Calu3 (cell line): Measurements from ENCODE around the gene DOCK10. TPM values are rescaled to one million over a fixed set of nuclear protein-coding genes. Genes with fewer than 3 reads are reported as not detected.
"Not testable (repeated sequence)": the region's sequence is repeated elsewhere in the genome, so short reads cannot be mapped to it uniquely, and the experiment has no call there.

Source experiments
- BruUV-seq: library from RNA; stranded (reverse); fragments of 400-500 nt; replicated peaks from 2 replicates; lab custom pipeline; 2021; lab: Mats Ljungman, UMichigan
- CTCF ChIA-PET: fragments of 300-600 bp; sonication (Branson Sonifier 250); formaldehyde crosslinking; loops from one replicate; lab custom pipeline; 2022; ENCODE audit warnings: antibody characterized with exemption; lab: Charles Lee
- DNase-seq: peaks from one replicate; pipeline ENCODE4 v3.0.0; 2022
- H3K27ac Mint-ChIP-seq: one replicate; pipeline ENCODE4 v1.8.0; 2022; ENCODE audit warnings: mixed read lengths; ENCODE audit not compliant: unreplicated experiment
- H3K27me3 Mint-ChIP-seq: one replicate; pipeline ENCODE4 v1.8.0; 2022; ENCODE audit warnings: mixed read lengths; ENCODE audit not compliant: unreplicated experiment
- H3K36me3 Mint-ChIP-seq: one replicate; pipeline ENCODE4 v1.8.0; 2022; ENCODE audit warnings: mild to moderate bottlenecking, moderate library complexity, mixed read lengths; ENCODE audit not compliant: insufficient read depth, unreplicated experiment
- H3K4me1 Mint-ChIP-seq: one replicate; pipeline ENCODE4 v1.8.0; 2022; ENCODE audit warnings: mild to moderate bottlenecking, low read depth, mixed read lengths; ENCODE audit not compliant: unreplicated experiment
- H3K4me3 Mint-ChIP-seq: one replicate; pipeline ENCODE4 v1.8.0; 2022; ENCODE audit warnings: mild to moderate bottlenecking, low read depth, moderate library complexity, mixed read lengths; ENCODE audit not compliant: unreplicated experiment
- H3K9me3 Mint-ChIP-seq: one replicate; pipeline ENCODE4 v1.8.0; 2022; ENCODE audit warnings: low read depth, mixed read lengths; ENCODE audit not compliant: unreplicated experiment
- CTCF ChIP-seq: fragments of 200-600 bp; IDR thresholded peaks from one replicate; pipeline ENCODE4 v1.8.0; 2022; ENCODE audit warnings: antibody characterized with exemption; ENCODE audit not compliant: unreplicated experiment
- intact Hi-C: fragments of 100-400 bp; cut with micrococcal nuclease; formaldehyde crosslinking; loops from one replicate; pipeline ENCODE4 v1.10.0; 2022; ENCODE audit not compliant: unreplicated experiment
- total RNA-seq: library from RNA; stranded (reverse); gene quantifications from 2 replicates; pipeline ENCODE4 v1.2.3, GENCODE V29; 2022

DOCK10 gene
- total RNA-seq, 1 experiment from 2014 or later: 11.9 TPM

DNA sequence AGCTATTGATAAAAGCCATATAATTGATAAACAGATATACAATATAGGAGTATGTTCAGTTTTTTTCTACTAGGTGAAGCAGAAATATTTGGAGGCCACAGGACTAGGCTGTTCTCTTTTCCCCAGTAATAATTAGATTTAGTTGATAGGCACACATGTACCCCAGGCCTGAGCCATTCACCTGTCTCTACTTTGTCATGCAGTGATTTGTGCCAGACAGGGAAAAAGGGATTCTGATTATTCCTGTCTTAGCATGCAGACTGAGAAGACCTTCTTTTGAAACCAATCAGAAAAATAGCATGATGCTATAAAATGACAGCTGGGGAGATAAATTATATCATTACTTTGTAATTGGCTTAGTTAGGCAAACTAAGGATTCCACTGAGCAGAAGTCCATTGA lies 94.3 kb downstream of the DOCK10 start:
- Mint-ChIP-seq H3K9me3 (no peaks in the 10 kb centered on the region), H3K27ac (no peak overlapping the region), H3K36me3 (no peaks in the 10 kb centered on the region), H3K4me3 (no peak overlapping the region), H3K27me3 (no peaks in the 10 kb centered on the region), H3K4me1 (peaks cover 11% of the 10 kb centered on the region)
- intact Hi-C loops: no loop called here
- CTCF ChIA-PET: no interaction called here
- no TSS peak for BruUV-seq
- no peak for TF ChIP-seq CTCF
- DNase-seq: no peak

DNA sequence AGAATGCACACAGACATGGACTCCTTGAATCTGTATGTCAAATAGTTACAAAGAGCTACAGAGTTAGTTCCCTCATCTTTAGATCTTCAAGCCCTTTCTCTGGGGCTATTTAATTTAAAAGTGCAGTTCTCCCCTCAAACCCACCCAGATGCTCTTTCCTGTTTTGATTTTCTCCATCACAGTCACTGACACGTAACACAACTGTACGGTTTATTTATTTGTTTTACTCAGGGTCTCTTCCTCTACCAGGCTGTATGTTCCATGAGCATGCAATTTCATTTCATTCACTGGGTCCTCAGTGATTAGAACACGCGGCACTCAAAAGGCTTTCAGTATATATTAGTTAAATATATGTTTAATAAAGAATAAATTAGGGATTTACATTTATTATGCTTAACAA lies 94.7 kb downstream of the DOCK10 start:
- Mint-ChIP-seq H3K9me3 (no peaks in the 10 kb centered on the region), H3K36me3 (no peaks in the 10 kb centered on the region), H3K27me3 (no peaks in the 10 kb centered on the region), H3K4me3 (no peak overlapping the region), H3K27ac (no peak overlapping the region), H3K4me1 (peaks cover 11% of the 10 kb centered on the region)
- DNase-seq: no peak
- BruUV-seq: no TSS peak
- intact Hi-C loops: no loop called here
- TF ChIP-seq CTCF: no peak
- CTCF ChIA-PET: no interaction called here

DNA sequence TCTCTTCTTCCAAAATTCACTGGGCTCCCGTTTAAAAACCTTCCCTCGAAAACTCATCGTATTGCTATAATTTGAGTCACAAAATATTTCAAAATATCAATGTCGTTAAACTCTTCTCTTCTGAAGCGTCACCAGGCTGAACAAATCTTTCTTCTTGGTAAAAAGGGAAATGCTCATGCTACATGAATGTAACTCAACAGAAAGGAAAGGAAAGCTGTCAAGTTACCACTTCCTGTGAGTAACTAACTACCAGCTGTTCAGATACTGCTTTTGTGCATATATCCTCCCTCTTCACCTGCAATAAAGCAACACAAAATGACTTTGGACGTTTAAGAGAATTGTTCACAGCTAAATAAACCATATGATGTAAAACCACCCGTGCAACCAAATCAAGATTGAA lies 95.4 kb downstream of the DOCK10 start:
- H3K27me3 Mint-ChIP-seq: no peaks in the 10 kb centered on the region
- intact Hi-C loops: no loop called here
- no peak for DNase-seq
- no peaks in the 10 kb centered on the region for H3K36me3 Mint-ChIP-seq
- H3K9me3 Mint-ChIP-seq: no peaks in the 10 kb centered on the region
- H3K4me1 Mint-ChIP-seq: peaks cover 11% of the 10 kb centered on the region
- H3K4me3 Mint-ChIP-seq: no peak overlapping the region
- BruUV-seq: no TSS peak
- CTCF ChIA-PET: no interaction called here
- TF ChIP-seq CTCF: no peak
- H3K27ac Mint-ChIP-seq: no peak overlapping the region

GRCh38 chr2:224944707-224945547 lies 97.3 kb downstream of the DOCK10 start:
- Mint-ChIP-seq H3K4me1 (peaks cover 11% of the 10 kb centered on the region), H3K36me3 (no peaks in the 10 kb centered on the region), H3K27ac (no peak overlapping the region), H3K27me3 (no peaks in the 10 kb centered on the region), H3K4me3 (no peak overlapping the region), H3K9me3 (no peaks in the 10 kb centered on the region)
- CTCF ChIA-PET: no interaction called here
- BruUV-seq: no TSS peak
- DNase-seq: no peak
- TF ChIP-seq CTCF: no peak
- intact Hi-C loops: no loop called here

DNA sequence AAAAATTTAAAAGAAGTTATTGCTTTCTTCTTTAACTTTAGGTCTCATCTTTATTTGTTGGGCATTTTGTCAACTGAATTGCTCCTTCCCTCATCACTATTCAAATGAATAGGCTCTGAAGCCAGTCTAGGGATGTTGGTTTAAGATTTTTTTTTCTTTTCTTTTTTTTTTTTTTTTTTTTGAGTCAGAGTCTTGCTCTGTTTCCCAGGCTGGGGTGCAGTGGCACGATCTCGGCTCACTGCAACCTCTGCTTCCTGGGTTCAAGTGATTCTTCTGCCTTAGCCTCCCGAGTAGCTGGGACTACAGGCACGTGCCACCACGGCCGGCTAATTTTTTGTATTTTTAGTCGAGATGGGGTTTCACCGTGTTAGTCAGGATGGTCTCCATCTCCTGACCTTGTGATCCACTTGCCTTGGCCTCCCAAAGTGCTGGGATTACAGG lies 98.6 kb downstream of the DOCK10 start:
- H3K9me3 Mint-ChIP-seq, H3K27me3 Mint-ChIP-seq, H3K36me3 Mint-ChIP-seq, H3K4me1 Mint-ChIP-seq, BruUV-seq, DNase-seq, intact Hi-C loops, H3K4me3 Mint-ChIP-seq, H3K27ac Mint-ChIP-seq: not testable (repeated sequence)
- CTCF ChIA-PET: interaction anchor here (0.7 kb wide), 1 partner anchor 9 kb away, joined by 5 read pairs; no protein-coding TSS in a partner anchor
